ENCODE results near the gene WNK3. TPM values are rescaled to one million over a fixed set of nuclear protein-coding genes. Genes with fewer than 3 reads are reported as not detected.
A peak's percentile ranks its signal among the peaks of the same experiment; 100 is the strongest.

WNK3 gene
- total RNA-seq, 1 donor from 2014 or later: 3.7 TPM

DNA sequence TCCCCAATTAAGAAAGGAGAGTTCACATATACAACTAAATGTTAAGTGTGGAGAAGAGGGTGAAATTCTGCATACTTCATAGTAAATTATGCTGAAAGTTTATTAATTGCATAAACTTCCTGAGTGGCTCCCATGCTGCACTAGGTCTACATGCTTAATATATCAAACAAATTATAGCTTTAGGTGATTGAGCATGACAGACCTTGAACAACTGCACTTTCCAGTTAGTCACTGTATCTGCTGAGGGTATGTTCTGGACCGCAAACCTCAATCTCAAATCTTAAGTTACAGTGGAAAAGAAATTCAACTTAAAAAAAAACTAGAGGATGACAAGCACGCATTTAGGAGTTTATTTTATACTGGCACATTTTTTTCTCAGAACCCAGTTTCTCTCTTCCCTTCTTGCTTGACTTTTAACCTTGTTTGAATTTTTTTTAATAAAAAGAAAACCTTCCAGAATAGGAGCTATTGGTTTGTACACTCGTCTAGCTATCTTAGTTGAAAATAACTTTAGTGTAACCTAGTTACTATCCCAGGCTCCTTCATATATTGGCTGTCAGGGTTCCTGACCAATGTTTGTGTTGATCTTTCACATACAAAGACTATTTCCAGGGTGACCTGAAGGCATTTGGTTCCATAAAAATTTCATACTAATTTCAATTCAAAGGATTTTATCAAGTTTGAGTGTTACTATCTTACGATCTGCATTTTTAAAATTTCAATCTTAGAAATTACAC, 164.6 kb downstream of the WNK3 start:
- no peaks in the 10 kb centered on the region for H3K27me3 ChIP-seq (ENCODE audit: control insufficient read depth in 3 of 3, insufficient read depth in 3 of 3, low read length in 3 of 3)
- H3K36me3 ChIP-seq (ENCODE audit: control insufficient read depth in 3 of 3, insufficient read depth in 3 of 3, low read length in 3 of 3): no peaks in the 10 kb centered on the region
- no peaks in the 10 kb centered on the region for H3K4me1 ChIP-seq (ENCODE audit: control insufficient read depth in 3 of 3, insufficient read depth in 3 of 3, low read length in 3 of 3)
- no peak overlapping the region for H3K4me3 ChIP-seq (ENCODE audit: low read length in 3 of 3)
- H3K9ac ChIP-seq (ENCODE audit: low read depth in 1 of 3, low read length in 3 of 3): no peak overlapping the region
- no peaks in the 10 kb centered on the region for H3K9me3 ChIP-seq (ENCODE audit: control insufficient read depth in 3 of 3, low read length in 3 of 3)
- no peak overlapping the region for H3K27ac ChIP-seq (ENCODE audit: low read depth, low read length)

DNA sequence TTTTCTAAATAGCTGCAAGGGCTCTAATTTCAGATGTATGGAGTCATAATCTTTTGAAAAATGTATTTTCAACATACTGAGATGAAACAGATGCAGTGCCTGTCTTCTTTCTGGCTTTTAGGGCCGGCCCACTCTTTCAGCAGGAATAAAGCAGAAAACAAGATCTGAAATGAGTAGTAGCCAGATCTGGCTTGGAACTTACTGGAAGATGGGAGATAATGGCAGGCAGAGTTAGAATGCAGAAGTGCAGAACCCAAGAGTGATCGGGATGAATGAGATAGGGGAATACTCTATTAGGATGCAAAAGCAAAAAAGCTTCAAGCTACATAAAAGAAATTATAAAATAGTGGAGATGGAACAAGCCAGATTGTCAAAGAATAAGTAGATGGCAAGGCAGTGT, 173.4 kb downstream of the WNK3 start:
- Histone ChIP-seq H3K27ac (ENCODE audit: low read depth, low read length) (no peak overlapping the region), H3K27me3 (ENCODE audit: control insufficient read depth in 3 of 3, insufficient read depth in 3 of 3, low read length in 3 of 3) (no peaks in the 10 kb centered on the region), H3K9ac (ENCODE audit: low read depth in 1 of 3, low read length in 3 of 3) (no peak overlapping the region), H3K4me3 (ENCODE audit: low read length in 3 of 3) (no peak overlapping the region), H3K4me1 (ENCODE audit: control insufficient read depth in 3 of 3, insufficient read depth in 3 of 3, low read length in 3 of 3) (peaks cover 14 to 20% (median 18%) of the 10 kb centered on the region in 3 donors), H3K36me3 (ENCODE audit: control insufficient read depth in 3 of 3, insufficient read depth in 3 of 3, low read length in 3 of 3) (no peaks in the 10 kb centered on the region), H3K9me3 (ENCODE audit: control insufficient read depth in 3 of 3, low read length in 3 of 3) (no peaks in the 10 kb centered on the region)

DNA sequence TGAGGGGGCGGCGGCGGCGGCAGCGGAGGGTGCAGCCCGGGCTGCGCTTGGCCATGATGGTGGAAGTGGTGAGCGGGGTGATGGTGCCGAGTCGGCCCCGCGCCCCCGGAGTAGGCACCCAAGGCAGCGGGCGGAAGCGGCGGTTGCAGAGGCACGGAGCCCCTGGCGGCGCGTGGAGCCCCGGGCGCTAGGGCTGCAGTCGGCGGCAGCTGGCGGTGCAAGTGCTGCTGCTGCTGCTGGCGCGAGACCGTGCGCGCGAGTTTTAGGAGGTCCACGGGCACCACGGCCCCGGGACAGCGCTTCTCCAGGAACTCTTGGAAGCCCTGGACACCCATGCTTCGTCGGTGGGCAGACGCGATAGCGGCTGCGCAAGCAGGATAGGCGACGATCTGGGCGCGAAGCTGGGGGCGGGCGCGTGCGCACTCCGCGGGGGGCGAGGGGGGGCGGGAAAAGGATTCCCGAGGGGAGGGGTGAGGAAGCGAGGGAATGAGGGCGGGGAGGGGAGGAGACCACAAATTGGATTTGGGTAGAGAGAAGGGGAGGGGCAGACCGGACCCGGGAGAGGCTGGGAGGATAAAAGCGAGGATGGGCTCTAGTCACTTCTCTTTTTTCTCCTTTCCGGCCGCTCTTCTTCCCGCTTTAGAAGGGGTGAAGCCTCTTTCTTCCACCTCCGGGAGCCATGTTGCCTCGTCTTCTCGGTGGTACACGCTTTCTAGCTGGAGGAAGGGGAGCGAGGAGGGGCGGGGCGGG, 174.8 kb downstream of the WNK3 start, which contains the start of gene FAM120C:
Gene FAM120C (minus strand): TSS at position 391 of the 750 bp plus-strand sequence. CDS start 56 bp downstream, at position 335.
- peak within 1 kb of the TSS; percentile 70 to 88 (median 74) for H3K9ac ChIP-seq (ENCODE audit: low read depth in 1 of 3, low read length in 3 of 3)
- peak within 1 kb of the TSS; percentile 76 for H3K27ac ChIP-seq (ENCODE audit: low read depth, low read length)
- H3K4me1 ChIP-seq (ENCODE audit: control insufficient read depth in 3 of 3, insufficient read depth in 3 of 3, low read length in 3 of 3): peaks cover 16 to 23% (median 18%) of the 10 kb centered on the region in 3 donors
- no peaks in the 10 kb centered on the region for H3K9me3 ChIP-seq (ENCODE audit: control insufficient read depth in 3 of 3, low read length in 3 of 3)
- peak within 1 kb of the TSS; percentile 74 to 83 (median 80) for H3K4me3 ChIP-seq (ENCODE audit: low read length in 3 of 3)
- H3K27me3 ChIP-seq (ENCODE audit: control insufficient read depth in 3 of 3, insufficient read depth in 3 of 3, low read length in 3 of 3): no peaks in the 10 kb centered on the region
- no peaks in the 10 kb centered on the region for H3K36me3 ChIP-seq (ENCODE audit: control insufficient read depth in 3 of 3, insufficient read depth in 3 of 3, low read length in 3 of 3)

DNA sequence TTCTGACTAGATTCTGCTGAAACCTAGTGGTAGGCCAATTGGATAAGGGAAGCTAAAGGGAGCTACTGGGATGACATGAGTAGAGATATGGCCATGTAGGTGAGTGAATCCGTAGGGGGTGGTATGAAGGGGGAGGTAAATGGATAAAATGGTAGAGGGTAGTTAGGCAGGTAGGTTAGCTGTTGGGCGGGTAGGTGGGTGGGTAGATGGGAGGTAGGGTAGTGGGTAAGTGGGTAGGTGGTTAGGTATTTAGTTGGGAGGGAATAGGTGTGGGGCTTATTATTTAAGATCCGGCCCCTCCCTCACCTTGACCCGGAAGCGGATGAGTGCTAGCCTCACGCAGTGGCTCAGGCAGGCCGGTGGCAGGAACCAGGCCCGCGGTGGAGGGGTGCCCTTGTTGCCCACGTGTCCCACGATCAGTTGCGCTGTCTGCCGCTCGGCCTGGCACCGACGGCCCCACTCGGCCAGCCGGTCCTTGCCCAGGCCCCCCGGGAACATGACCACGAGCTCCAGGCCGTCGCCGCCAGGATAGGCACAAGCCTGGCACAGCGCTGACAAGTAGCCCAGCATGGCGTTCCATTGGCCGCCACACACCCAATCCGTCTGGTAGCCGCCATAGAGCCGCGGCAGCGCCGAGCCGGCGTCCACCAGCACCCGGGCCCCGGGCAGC, 175.5 kb downstream of the WNK3 start:
- Histone ChIP-seq H3K36me3 (ENCODE audit: control insufficient read depth in 3 of 3, insufficient read depth in 3 of 3, low read length in 3 of 3) (no peaks in the 10 kb centered on the region), H3K27ac (ENCODE audit: low read depth, low read length) (peak overlapping the region; percentile 76), H3K4me1 (ENCODE audit: control insufficient read depth in 3 of 3, insufficient read depth in 3 of 3, low read length in 3 of 3) (peaks cover 18 to 29% (median 22%) of the 10 kb centered on the region in 3 donors), H3K9me3 (ENCODE audit: control insufficient read depth in 3 of 3, low read length in 3 of 3) (no peaks in the 10 kb centered on the region), H3K9ac (ENCODE audit: low read depth in 1 of 3, low read length in 3 of 3) (peak overlapping the region; percentile 70 to 88 (median 74)), H3K27me3 (ENCODE audit: control insufficient read depth in 3 of 3, insufficient read depth in 3 of 3, low read length in 3 of 3) (no peaks in the 10 kb centered on the region), H3K4me3 (ENCODE audit: low read length in 3 of 3) (peak overlapping the region; percentile 74 to 83 (median 80))

DNA sequence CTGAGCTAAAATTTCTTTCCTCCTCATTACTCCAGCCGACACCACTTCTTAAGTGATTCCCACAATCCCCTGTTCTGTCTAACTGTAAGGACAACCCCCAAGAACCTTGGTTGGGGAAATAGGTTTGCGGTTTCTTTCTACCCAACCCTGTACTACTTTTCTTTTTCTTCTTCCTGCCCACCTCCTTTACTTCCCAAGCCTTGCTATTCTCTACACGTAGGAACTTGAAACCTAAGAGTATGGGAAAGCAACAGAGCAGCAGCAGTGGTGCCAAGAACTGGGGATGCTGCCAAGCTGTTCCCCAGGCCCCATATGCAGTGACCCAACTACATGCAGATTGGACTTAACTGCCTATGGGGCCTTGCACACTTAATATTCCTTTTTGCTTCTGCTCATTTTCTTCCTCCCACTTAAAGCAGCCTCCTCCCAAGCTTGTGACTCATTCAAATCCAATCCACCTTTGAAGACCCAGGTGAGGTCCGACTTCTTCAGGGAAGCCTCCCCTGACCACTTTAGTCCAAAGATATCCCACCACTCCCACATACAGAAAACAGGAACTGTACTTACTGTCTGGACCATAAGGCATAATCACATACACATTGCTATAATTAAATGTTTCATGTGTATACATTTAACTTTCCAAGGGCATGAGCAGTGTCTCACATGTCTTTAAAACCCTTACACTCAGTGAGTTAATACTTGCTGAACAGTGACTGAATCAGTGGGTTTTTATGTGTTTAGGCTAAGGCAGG, 176.5 kb downstream of the WNK3 start:
- no peaks in the 10 kb centered on the region for H3K9me3 ChIP-seq (ENCODE audit: control insufficient read depth in 3 of 3, low read length in 3 of 3)
- H3K27me3 ChIP-seq (ENCODE audit: control insufficient read depth in 3 of 3, insufficient read depth in 3 of 3, low read length in 3 of 3): no peaks in the 10 kb centered on the region
- peaks cover 18 to 29% (median 22%) of the 10 kb centered on the region in 3 donors for H3K4me1 ChIP-seq (ENCODE audit: control insufficient read depth in 3 of 3, insufficient read depth in 3 of 3, low read length in 3 of 3)
- peak overlapping the region; percentile 74 to 83 (median 80) for H3K4me3 ChIP-seq (ENCODE audit: low read length in 3 of 3)
- peak overlapping the region in 2 of 3 donors; percentile 35 to 47 for H3K9ac ChIP-seq (ENCODE audit: low read depth in 1 of 3, low read length in 3 of 3)
- H3K27ac ChIP-seq (ENCODE audit: low read depth, low read length): no peak overlapping the region
- H3K36me3 ChIP-seq (ENCODE audit: control insufficient read depth in 3 of 3, insufficient read depth in 3 of 3, low read length in 3 of 3): no peaks in the 10 kb centered on the region

DNA sequence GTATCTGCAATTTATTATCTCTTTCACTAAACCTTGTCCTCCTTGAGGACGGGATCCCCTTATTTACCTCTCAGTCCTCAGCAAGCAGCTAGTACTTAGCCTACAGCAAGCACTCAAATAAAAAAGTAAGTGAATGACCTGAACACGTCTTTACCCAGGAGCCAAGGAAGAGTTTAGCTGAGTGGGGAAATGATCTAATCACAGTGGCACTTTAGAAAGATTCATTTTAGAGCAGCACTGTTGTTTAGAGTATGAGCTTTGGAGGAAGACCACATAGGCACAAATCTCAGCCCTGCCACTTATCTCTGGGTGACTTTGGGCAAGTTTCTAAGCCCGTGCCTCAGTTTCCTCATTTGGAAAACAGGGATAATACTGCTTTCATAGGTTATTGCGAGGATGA, 177.4 kb downstream of the WNK3 start:
- Histone ChIP-seq H3K4me1 (ENCODE audit: control insufficient read depth in 3 of 3, insufficient read depth in 3 of 3, low read length in 3 of 3) (peaks cover 18 to 29% (median 22%) of the 10 kb centered on the region in 3 donors), H3K4me3 (ENCODE audit: low read length in 3 of 3) (peak overlapping the region in 1 of 3 donors; percentile 83), H3K9me3 (ENCODE audit: control insufficient read depth in 3 of 3, low read length in 3 of 3) (no peaks in the 10 kb centered on the region), H3K36me3 (ENCODE audit: control insufficient read depth in 3 of 3, insufficient read depth in 3 of 3, low read length in 3 of 3) (no peaks in the 10 kb centered on the region), H3K27me3 (ENCODE audit: control insufficient read depth in 3 of 3, insufficient read depth in 3 of 3, low read length in 3 of 3) (no peaks in the 10 kb centered on the region), H3K27ac (ENCODE audit: low read depth, low read length) (no peak overlapping the region), H3K9ac (ENCODE audit: low read depth in 1 of 3, low read length in 3 of 3) (peak overlapping the region in 1 of 3 donors; percentile 33)

DNA sequence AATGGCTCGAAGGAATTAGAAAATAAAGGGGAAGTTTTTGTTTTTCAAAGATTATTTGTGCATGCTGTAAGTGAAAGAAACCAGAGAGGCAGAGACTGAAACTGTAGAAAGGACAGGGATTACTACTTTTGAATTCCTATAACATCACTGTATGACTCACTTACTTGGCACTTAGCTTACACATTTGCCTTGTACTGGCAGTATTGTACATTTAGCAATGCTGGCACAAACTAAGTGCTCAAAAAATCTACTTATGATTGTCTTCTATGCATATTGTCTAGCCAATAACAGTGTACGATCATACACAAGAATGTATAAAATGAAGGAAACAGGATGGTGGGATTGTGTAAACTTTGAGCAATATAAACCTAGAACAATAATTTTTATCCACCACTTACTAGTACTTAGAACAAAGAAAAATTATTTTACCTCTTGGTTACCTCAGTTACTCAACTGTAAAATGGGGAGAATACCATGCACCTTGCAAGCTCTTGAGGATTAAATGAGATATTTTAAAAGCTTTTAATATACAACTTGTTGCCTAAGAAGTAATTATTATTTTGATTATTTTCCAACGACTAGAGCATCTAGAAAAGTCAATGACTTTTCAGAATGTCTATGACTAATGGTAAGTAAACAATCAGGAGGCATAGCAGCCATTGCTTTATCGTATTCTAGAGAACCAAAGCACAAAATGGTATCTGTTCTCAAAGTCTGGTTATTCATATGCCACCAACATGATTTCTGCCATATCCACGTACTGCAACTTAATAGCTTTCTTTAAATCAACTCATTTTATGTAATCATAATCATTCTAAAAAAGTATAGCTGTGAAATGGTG, 179.5 kb downstream of the WNK3 start:
- Histone ChIP-seq H3K27me3 (ENCODE audit: control insufficient read depth in 3 of 3, insufficient read depth in 3 of 3, low read length in 3 of 3) (no peaks in the 10 kb centered on the region), H3K27ac (ENCODE audit: low read depth, low read length) (no peak overlapping the region), H3K9ac (ENCODE audit: low read depth in 1 of 3, low read length in 3 of 3) (no peak overlapping the region), H3K36me3 (ENCODE audit: control insufficient read depth in 3 of 3, insufficient read depth in 3 of 3, low read length in 3 of 3) (no peaks in the 10 kb centered on the region), H3K4me1 (ENCODE audit: control insufficient read depth in 3 of 3, insufficient read depth in 3 of 3, low read length in 3 of 3) (peaks cover 18 to 26% (median 22%) of the 10 kb centered on the region in 3 donors), H3K9me3 (ENCODE audit: control insufficient read depth in 3 of 3, low read length in 3 of 3) (no peaks in the 10 kb centered on the region), H3K4me3 (ENCODE audit: low read length in 3 of 3) (peak overlapping the region in 1 of 3 donors; percentile 10)

DNA sequence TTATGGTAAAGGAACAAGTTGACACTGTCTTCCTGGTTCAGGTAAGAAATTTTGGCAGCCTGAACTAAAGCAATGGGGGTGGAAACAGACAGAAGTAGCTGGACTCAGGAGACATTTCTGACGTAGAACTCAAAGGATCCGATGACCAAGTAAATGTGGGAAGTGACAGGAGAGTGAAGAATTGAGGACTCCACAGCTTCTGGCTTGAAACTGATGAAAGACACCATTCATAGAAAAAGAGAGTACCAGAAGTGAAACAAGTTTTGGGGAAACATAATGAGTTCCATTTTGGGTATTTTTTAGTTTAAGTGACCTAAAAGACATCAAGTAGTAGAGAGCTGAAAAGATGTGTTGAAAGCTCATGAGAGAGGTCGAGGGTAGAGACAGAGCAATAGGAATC, 180.5 kb downstream of the WNK3 start:
- H3K9me3 ChIP-seq (ENCODE audit: control insufficient read depth in 3 of 3, low read length in 3 of 3): no peaks in the 10 kb centered on the region
- H3K4me3 ChIP-seq (ENCODE audit: low read length in 3 of 3): no peak overlapping the region
- no peak overlapping the region for H3K9ac ChIP-seq (ENCODE audit: low read depth in 1 of 3, low read length in 3 of 3)
- no peaks in the 10 kb centered on the region for H3K27me3 ChIP-seq (ENCODE audit: control insufficient read depth in 3 of 3, insufficient read depth in 3 of 3, low read length in 3 of 3)
- peaks cover 18 to 26% (median 22%) of the 10 kb centered on the region in 3 donors for H3K4me1 ChIP-seq (ENCODE audit: control insufficient read depth in 3 of 3, insufficient read depth in 3 of 3, low read length in 3 of 3)
- H3K36me3 ChIP-seq (ENCODE audit: control insufficient read depth in 3 of 3, insufficient read depth in 3 of 3, low read length in 3 of 3): no peaks in the 10 kb centered on the region
- H3K27ac ChIP-seq (ENCODE audit: low read depth, low read length): no peak overlapping the region

DNA sequence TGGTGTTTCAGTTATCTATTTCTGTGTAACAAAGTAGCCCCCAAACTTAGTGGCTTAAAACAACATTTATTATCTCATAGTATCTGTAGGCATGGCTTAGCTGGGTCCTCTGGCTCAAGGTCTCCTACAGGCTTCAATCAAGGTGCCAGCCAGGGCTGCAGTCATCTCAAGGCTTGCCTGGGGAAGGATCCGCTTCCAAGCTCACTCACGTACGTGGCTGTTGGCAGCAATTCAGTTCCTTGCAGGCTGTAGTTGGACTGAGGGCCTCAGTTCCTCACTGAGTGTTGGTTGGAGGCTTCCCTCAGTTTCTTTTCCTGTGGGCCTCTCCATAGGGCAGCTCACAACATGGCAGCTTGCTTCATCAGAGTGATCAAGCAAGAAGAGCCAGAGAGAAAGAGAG, 184.1 kb downstream of the WNK3 start:
- no peaks in the 10 kb centered on the region for H3K9me3 ChIP-seq (ENCODE audit: control insufficient read depth in 3 of 3, low read length in 3 of 3)
- no peak overlapping the region for H3K4me3 ChIP-seq (ENCODE audit: low read length in 3 of 3)
- H3K9ac ChIP-seq (ENCODE audit: low read depth in 1 of 3, low read length in 3 of 3): no peak overlapping the region
- no peaks in the 10 kb centered on the region for H3K36me3 ChIP-seq (ENCODE audit: control insufficient read depth in 3 of 3, insufficient read depth in 3 of 3, low read length in 3 of 3)
- peaks cover 0 to 9% (median 8%) of the 10 kb centered on the region in 3 donors for H3K4me1 ChIP-seq (ENCODE audit: control insufficient read depth in 3 of 3, insufficient read depth in 3 of 3, low read length in 3 of 3)
- no peak overlapping the region for H3K27ac ChIP-seq (ENCODE audit: low read depth, low read length)
- H3K27me3 ChIP-seq (ENCODE audit: control insufficient read depth in 3 of 3, insufficient read depth in 3 of 3, low read length in 3 of 3): no peaks in the 10 kb centered on the region
